GM18511 (cell line): Measurements from ENCODE around the gene PSMD11.

Experiments used
- ATAC-seq: cut with Tn5 transposase; IDR thresholded peaks from one replicate; pipeline ENCODE4 v1.9.1; 2021; ENCODE audit warnings: mild to moderate bottlenecking, moderate library complexity; ENCODE audit not compliant: unreplicated experiment

PSMD11 gene

GRCh38 chr17:32488604-32489180 is 44.4 kb downstream of the PSMD11 start:
- ATAC-seq: no peak

GRCh38 chr17:32489320-32490100 is 45.2 kb downstream of the PSMD11 start:
- no peak for ATAC-seq

GRCh38 chr17:32490101-32490482 is 45.8 kb downstream of the PSMD11 start:
- ATAC-seq: no peak

GRCh38 chr17:32491371-32492263 is 47.3 kb downstream of the PSMD11 start:
- ATAC-seq: no peak

GRCh38 chr17:32492264-32492589 is 47.9 kb downstream of the PSMD11 start:
- ATAC-seq: no peak

GRCh38 chr17:32492648-32493289 is 48.5 kb downstream of the PSMD11 start:
- ATAC-seq: no peak

- ATAC-seq: no peak
Observed at GRCh38 chr17:32493571-32493970, 49.3 kb downstream of the PSMD11 start.

- ATAC-seq: no peak
Observed at GRCh38 chr17:32493976-32494513, 49.7 kb downstream of the PSMD11 start.

GRCh38 chr17:32494621-32495358 is 50.5 kb downstream of the PSMD11 start:
- no peak for ATAC-seq

GRCh38 chr17:32495359-32496231 is 51.3 kb downstream of the PSMD11 start:
- ATAC-seq: no peak

GRCh38 chr17:32496395-32497073 is 52.2 kb downstream of the PSMD11 start:
- ATAC-seq: no peak

- ATAC-seq: no peak
Observed at GRCh38 chr17:32497431-32498205, 53.3 kb downstream of the PSMD11 start.

GRCh38 chr17:32498391-32498790 is 54.1 kb downstream of the PSMD11 start:
- no peak for ATAC-seq

- ATAC-seq: no peak
Observed at GRCh38 chr17:32502013-32502412, 57.7 kb downstream of the PSMD11 start.

GRCh38 chr17:32502710-32503109 is 58.4 kb downstream of the PSMD11 start:
- no peak for ATAC-seq

- peak; percentile 90 for ATAC-seq
Observed at GRCh38 chr17:32503251-32504165, 59.2 kb downstream of the PSMD11 start.
